GM19239 (cell line): ENCODE data around the gene KRTAP29-1.

Source experiments
- DNase-seq: peaks from one replicate; pipeline ENCODE4 v3.0.0; 2011; ENCODE audit warnings: low spot score; ENCODE audit not compliant: insufficient read length
- FAIRE-seq: peaks from 2 replicates; lab custom pipeline; 2011; peaks lifted over from hg19 to GRCh38; lab: Jason Lieb, UNC

KRTAP29-1 gene

DNA sequence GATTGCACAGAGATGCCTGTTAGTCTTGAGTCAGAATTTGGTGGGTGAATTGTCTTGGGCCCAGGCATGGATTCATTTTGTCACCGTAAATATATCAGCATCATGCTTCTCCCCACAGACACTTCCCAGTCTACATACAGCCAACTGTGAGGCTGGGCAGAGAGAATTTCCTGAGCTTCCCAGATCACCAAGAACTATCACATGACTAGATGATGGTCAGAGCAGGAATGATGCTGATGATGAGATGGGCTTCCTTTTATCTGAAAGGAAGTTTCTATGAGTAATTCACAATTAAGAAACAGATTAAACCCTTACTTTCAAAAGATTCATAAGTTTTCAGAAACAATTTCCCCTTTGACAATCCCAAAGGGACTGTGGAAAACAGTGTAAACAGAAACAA is 47.8 kb downstream of the KRTAP29-1 start:
- FAIRE-seq, result no peak
- DNase-seq, result no peak
